Thyroid gland (tissue), 4 donors: ENCODE measurements around the gene NPEPPS.

Experiments
- POLR2A ChIP-seq, 2 donors: fragments of 450-650 bp; IDR thresholded peaks; one replicate each; pipeline ENCODE4 v1.6.1; 2017; ENCODE audit warnings: antibody characterized with exemption in 2 of 2, mild to moderate bottlenecking in 2 of 2, moderate library complexity in 1 of 2
- TF ChIP-seq, protein P1 (sequence below), 6 experiments: fragments of 200-600 bp in 3 of 6; fragments of 450-650 bp in 3 of 6; sonication (generic) in 3 of 6; IDR thresholded peaks; one replicate each; pipeline ENCODE4 v1.5.1; 2016 to 2019; ENCODE audit warnings: antibody characterized with exemption in 6 of 6, mild to moderate bottlenecking in 2 of 6, inconsistent platforms in 1 of 6, moderate library complexity in 1 of 6

DNA sequence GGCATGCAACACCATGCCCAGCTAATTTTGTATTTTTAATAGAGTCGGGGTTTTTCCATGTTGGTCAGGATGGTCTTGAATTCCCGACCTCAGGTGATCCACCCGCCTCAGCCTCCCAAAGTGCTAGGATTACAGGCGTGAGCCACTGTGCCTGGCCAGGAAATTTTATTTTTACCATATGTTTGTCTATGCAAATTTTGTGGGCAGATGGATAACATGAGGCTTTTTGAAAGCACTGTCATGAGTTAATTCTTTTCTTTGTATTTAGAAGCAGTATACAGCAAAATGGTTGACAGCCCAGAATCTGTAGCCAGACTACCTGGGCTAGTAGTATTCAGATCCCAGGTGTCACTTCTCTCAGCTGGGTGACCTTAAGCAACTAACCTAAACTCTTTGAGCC is 110.3 kb downstream of the NPEPPS start:
- TF ChIP-seq, protein P1, sequence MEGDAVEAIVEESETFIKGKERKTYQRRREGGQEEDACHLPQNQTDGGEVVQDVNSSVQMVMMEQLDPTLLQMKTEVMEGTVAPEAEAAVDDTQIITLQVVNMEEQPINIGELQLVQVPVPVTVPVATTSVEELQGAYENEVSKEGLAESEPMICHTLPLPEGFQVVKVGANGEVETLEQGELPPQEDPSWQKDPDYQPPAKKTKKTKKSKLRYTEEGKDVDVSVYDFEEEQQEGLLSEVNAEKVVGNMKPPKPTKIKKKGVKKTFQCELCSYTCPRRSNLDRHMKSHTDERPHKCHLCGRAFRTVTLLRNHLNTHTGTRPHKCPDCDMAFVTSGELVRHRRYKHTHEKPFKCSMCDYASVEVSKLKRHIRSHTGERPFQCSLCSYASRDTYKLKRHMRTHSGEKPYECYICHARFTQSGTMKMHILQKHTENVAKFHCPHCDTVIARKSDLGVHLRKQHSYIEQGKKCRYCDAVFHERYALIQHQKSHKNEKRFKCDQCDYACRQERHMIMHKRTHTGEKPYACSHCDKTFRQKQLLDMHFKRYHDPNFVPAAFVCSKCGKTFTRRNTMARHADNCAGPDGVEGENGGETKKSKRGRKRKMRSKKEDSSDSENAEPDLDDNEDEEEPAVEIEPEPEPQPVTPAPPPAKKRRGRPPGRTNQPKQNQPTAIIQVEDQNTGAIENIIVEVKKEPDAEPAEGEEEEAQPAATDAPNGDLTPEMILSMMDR (IDR thresholded peaks at IDR 0.05) = no peak
- TF ChIP-seq POLR2A (IDR thresholded peaks at IDR 0.05) = no peak
